ENCODE measurements around the gene TGFB2.

The TGFB2 gene

GRCh38 chr1:218488986-218489385 is 143.8 kb downstream of the TGFB2 start:
- H3K4me3 ChIP-seq (ENCODE audit: low read depth, low read length) = no peak overlapping the region
- ChIA-PET POLR2A (interaction anchor here (1.9 kb wide), 1 partner anchor 8 kb away, joined by 10 read pairs; no protein-coding TSS in a partner anchor), CTCF (no interaction called here)
- no peak for DNase-seq (ENCODE audit: low read depth, low spot score)
- TF ChIP-seq CTCF (IDR thresholded peaks at IDR 0.05; ENCODE audit: insufficient read depth, low read length, missing control alignments) = no peak

GRCh38 chr1:218490406-218490922 is 145.3 kb downstream of the TGFB2 start:
- no peak overlapping the region for H3K4me3 ChIP-seq (ENCODE audit: low read depth, low read length)
- ChIA-PET POLR2A (no interaction called here), CTCF (no interaction called here)
- DNase-seq (ENCODE audit: low read depth, low spot score) = no peak
- TF ChIP-seq CTCF (IDR thresholded peaks at IDR 0.05; ENCODE audit: insufficient read depth, low read length, missing control alignments) = no peak

GRCh38 chr1:218492874-218493273 is 147.7 kb downstream of the TGFB2 start:
- no peak overlapping the region for H3K4me3 ChIP-seq (ENCODE audit: low read depth, low read length)
- ChIA-PET CTCF (interaction anchor here (0.7 to 0.8 kb wide), 2 partner anchors 9 to 144 kb away, joined by 3 read pairs; no protein-coding TSS in a partner anchor), POLR2A (interaction anchor here (0.7 kb wide), 1 partner anchor 100 kb away, joined by 3 read pairs; no protein-coding TSS in a partner anchor)
- no peak for DNase-seq (ENCODE audit: low read depth, low spot score)
- no peak for TF ChIP-seq CTCF (IDR thresholded peaks at IDR 0.05; ENCODE audit: insufficient read depth, low read length, missing control alignments)

GRCh38 chr1:218493986-218494385 is 148.8 kb downstream of the TGFB2 start:
- DNase-seq (ENCODE audit: low read depth, low spot score) = no peak
- ChIA-PET POLR2A (no interaction called here), CTCF (no interaction called here)
- no peak for TF ChIP-seq CTCF (IDR thresholded peaks at IDR 0.05; ENCODE audit: insufficient read depth, low read length, missing control alignments)
- no peak overlapping the region for H3K4me3 ChIP-seq (ENCODE audit: low read depth, low read length)
